GM23338 (cell line): ENCODE results near the gene DRGX.
A peak's percentile ranks its signal among the peaks of the same experiment; 100 is the strongest.

Experiments used
- CREB1 ChIP-seq: fragments of 250-450 bp; sonication (Bioruptor Pico); IDR thresholded peaks from 2 replicates; pipeline ENCODE4 v1.5.0; 2020; ENCODE audit warnings: low read depth, mild to moderate bottlenecking, moderate library complexity
- ETS1 ChIP-seq: IDR thresholded peaks from 2 replicates; pipeline ENCODE4 v1.6.1; 2016; ENCODE audit warnings: antibody characterized with exemption
- EZH2 ChIP-seq: fragments of 200-600 bp; sonication (generic); IDR thresholded peaks from one replicate; pipeline ENCODE4 v1.8.0; 2017; ENCODE audit warnings: antibody characterized with exemption, mild to moderate bottlenecking, low read depth; ENCODE audit not compliant: unreplicated experiment
- EZH2phosphoT487 ChIP-seq: fragments of 200-600 bp; sonication (generic); IDR thresholded peaks from one replicate; pipeline ENCODE4 v1.8.1; 2018; ENCODE audit warnings: antibody characterized with exemption; ENCODE audit not compliant: unreplicated experiment
- JUNB ChIP-seq: IDR thresholded peaks from one replicate; pipeline ENCODE4 v1.6.1; 2016; ENCODE audit warnings: antibody characterized with exemption; ENCODE audit not compliant: unreplicated experiment
- NANOG ChIP-seq: IDR thresholded peaks from 2 replicates; pipeline ENCODE4 v1.6.1; 2016; ENCODE audit warnings: antibody characterized with exemption, borderline replicate concordance
- POLR2AphosphoS5 ChIP-seq: IDR thresholded peaks from 2 replicates; pipeline ENCODE4 v1.6.1; 2016; ENCODE audit warnings: antibody characterized with exemption, low read depth
- STAT1 ChIP-seq: IDR thresholded peaks from one replicate; pipeline ENCODE4 v1.6.1; 2016; ENCODE audit warnings: antibody characterized with exemption; ENCODE audit not compliant: unreplicated experiment
- ZNF114 ChIP-seq: fragments of 250-450 bp; sonication (Bioruptor Pico); IDR thresholded peaks from 2 replicates; pipeline ENCODE4 v1.5.0; 2020; ENCODE audit warnings: mild to moderate bottlenecking, moderate library complexity
- ZNF331 ChIP-seq: fragments of 250-450 bp; sonication (Bioruptor Pico); IDR thresholded peaks from 2 replicates; pipeline ENCODE4 v1.5.0; 2020; ENCODE audit warnings: low read depth, mild to moderate bottlenecking, moderate library complexity
- TF ChIP-seq, protein P1 (sequence below), 2 experiments: fragments of 200-600 bp in 1 of 2; sonication (generic) in 1 of 2; conservative IDR thresholded peaks; 2 replicates each; pipeline versions ENCODE4 v1.5.1 to v1.6.1; 2016 to 2017; ENCODE audit warnings: antibody characterized with exemption in 2 of 2, low read depth in 2 of 2, mild to moderate bottlenecking in 2 of 2, moderate library complexity in 1 of 2
- TF ChIP-seq, protein P2 (sequence below): IDR thresholded peaks from one replicate; pipeline ENCODE4 v1.6.1; 2018; ENCODE audit warnings: antibody characterized with exemption; ENCODE audit not compliant: unreplicated experiment

GRCh38 chr10:49398000-49398861, 2.3 kb upstream of the DRGX start:
- TF ChIP-seq, protein P1, sequence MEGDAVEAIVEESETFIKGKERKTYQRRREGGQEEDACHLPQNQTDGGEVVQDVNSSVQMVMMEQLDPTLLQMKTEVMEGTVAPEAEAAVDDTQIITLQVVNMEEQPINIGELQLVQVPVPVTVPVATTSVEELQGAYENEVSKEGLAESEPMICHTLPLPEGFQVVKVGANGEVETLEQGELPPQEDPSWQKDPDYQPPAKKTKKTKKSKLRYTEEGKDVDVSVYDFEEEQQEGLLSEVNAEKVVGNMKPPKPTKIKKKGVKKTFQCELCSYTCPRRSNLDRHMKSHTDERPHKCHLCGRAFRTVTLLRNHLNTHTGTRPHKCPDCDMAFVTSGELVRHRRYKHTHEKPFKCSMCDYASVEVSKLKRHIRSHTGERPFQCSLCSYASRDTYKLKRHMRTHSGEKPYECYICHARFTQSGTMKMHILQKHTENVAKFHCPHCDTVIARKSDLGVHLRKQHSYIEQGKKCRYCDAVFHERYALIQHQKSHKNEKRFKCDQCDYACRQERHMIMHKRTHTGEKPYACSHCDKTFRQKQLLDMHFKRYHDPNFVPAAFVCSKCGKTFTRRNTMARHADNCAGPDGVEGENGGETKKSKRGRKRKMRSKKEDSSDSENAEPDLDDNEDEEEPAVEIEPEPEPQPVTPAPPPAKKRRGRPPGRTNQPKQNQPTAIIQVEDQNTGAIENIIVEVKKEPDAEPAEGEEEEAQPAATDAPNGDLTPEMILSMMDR (conservative IDR thresholded peaks at IDR 0.05; ENCODE audit: low read depth in 2 of 2) = no peak
- TF ChIP-seq POLR2AphosphoS5 (no peak), CREB1 (CRISPR knock-in tag) (no peak), JUNB (no peak), ETS1 (no peak), EZH2 (peak; percentile 49), EZH2phosphoT487 (no peak), ZNF331 (CRISPR knock-in tag) (no peak), ZNF114 (CRISPR knock-in tag) (no peak), NANOG (no peak), STAT1 (no peak)
- TF ChIP-seq, protein P2, sequence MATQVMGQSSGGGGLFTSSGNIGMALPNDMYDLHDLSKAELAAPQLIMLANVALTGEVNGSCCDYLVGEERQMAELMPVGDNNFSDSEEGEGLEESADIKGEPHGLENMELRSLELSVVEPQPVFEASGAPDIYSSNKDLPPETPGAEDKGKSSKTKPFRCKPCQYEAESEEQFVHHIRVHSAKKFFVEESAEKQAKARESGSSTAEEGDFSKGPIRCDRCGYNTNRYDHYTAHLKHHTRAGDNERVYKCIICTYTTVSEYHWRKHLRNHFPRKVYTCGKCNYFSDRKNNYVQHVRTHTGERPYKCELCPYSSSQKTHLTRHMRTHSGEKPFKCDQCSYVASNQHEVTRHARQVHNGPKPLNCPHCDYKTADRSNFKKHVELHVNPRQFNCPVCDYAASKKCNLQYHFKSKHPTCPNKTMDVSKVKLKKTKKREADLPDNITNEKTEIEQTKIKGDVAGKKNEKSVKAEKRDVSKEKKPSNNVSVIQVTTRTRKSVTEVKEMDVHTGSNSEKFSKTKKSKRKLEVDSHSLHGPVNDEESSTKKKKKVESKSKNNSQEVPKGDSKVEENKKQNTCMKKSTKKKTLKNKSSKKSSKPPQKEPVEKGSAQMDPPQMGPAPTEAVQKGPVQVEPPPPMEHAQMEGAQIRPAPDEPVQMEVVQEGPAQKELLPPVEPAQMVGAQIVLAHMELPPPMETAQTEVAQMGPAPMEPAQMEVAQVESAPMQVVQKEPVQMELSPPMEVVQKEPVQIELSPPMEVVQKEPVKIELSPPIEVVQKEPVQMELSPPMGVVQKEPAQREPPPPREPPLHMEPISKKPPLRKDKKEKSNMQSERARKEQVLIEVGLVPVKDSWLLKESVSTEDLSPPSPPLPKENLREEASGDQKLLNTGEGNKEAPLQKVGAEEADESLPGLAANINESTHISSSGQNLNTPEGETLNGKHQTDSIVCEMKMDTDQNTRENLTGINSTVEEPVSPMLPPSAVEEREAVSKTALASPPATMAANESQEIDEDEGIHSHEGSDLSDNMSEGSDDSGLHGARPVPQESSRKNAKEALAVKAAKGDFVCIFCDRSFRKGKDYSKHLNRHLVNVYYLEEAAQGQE = peak; percentile 87
